GM23248 (cell line): ENCODE data around the gene TRIM54.

Experiments
- EZH2 ChIP-seq: fragments of 200-600 bp; sonication (generic); IDR thresholded peaks from 2 replicates; pipeline ENCODE4 v1.6.1; 2018; ENCODE audit warnings: antibody characterized with exemption, mild to moderate bottlenecking; ENCODE audit not compliant: insufficient read depth, poor library complexity, severe bottlenecking
- EZH2phosphoT487 ChIP-seq: fragments of 200-600 bp; sonication (generic); IDR thresholded peaks from 2 replicates; pipeline ENCODE4 v1.6.1; 2018; ENCODE audit warnings: antibody characterized with exemption, moderate library complexity, mild to moderate bottlenecking, low read depth; ENCODE audit not compliant: insufficient read depth

DNA sequence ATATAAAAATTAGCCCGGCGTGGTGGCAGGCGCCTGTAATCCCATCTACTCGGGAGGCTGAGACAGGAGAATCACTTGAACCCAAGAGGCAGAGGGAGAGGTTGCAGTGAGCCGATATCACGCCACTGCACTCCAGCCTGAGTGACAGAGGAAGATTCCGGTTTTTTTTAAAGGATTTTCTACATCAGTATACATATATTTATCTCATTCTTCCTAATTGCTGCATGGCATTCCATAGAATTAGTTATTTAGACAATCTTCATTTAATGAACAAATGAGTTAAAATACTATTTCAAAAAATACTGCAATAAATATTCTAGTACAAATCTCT lies 72.3 kb downstream of the TRIM54 start:
- TF ChIP-seq EZH2, result no peak
- no peak for TF ChIP-seq EZH2phosphoT487
